ENCODE data around the gene TBL1X.
A peak's percentile ranks its signal among the peaks of the same experiment; 100 is the strongest.
"Not testable (repeated sequence)": the region's sequence is repeated elsewhere in the genome, so short reads cannot be mapped to it uniquely, and the experiment has no call there.

The TBL1X gene

GRCh38 chrX:9458516-9459078 lies 6.3 kb upstream of the TBL1X start:
- no peak for DNase-seq

- no peak for DNase-seq
Observed at GRCh38 chrX:9459186-9459748, 5.6 kb upstream of the TBL1X start.

- DNase-seq: no peak
Observed at GRCh38 chrX:9461087-9461486, 3.8 kb upstream of the TBL1X start.

GRCh38 chrX:9462456-9462855 lies 2.4 kb upstream of the TBL1X start:
- no peak for DNase-seq

GRCh38 chrX:9465380-9466123 lies 694 bp downstream of the TBL1X start:
- DNase-seq: peak in 12 of 56 donors; percentile 0 to 47 (median 12)

GRCh38 chrX:9466124-9466495 lies 1.3 kb downstream of the TBL1X start:
- DNase-seq: peak in 26 of 56 donors; percentile 0 to 54 (median 6)

- DNase-seq: no peak
Observed at GRCh38 chrX:9466736-9467135, 1.9 kb downstream of the TBL1X start.

GRCh38 chrX:9467146-9467545 lies 2.3 kb downstream of the TBL1X start:
- no peak for DNase-seq

GRCh38 chrX:9467751-9468150 lies 2.9 kb downstream of the TBL1X start:
- DNase-seq: no peak

GRCh38 chrX:9471571-9471985 lies 6.7 kb downstream of the TBL1X start:
- no peak for DNase-seq

GRCh38 chrX:9473708-9474107 lies 8.8 kb downstream of the TBL1X start:
- DNase-seq: no peak

- not testable (repeated sequence) for DNase-seq
Observed at GRCh38 chrX:9475417-9475816, 10.6 kb downstream of the TBL1X start.

- no peak for DNase-seq
Observed at GRCh38 chrX:9475984-9476383, 11.1 kb downstream of the TBL1X start.

GRCh38 chrX:9476810-9477575 lies 12.1 kb downstream of the TBL1X start:
- no peak for DNase-seq

GRCh38 chrX:9482408-9482807 lies 17.6 kb downstream of the TBL1X start:
- no peak for DNase-seq

GRCh38 chrX:9482837-9483236 lies 18.0 kb downstream of the TBL1X start:
- no peak for DNase-seq

- no peak for DNase-seq
Observed at GRCh38 chrX:9483376-9483775, 18.5 kb downstream of the TBL1X start.

- no peak for DNase-seq
Observed at GRCh38 chrX:9486786-9487387, 22.0 kb downstream of the TBL1X start.

GRCh38 chrX:9488586-9488985 lies 23.7 kb downstream of the TBL1X start:
- no peak for DNase-seq

GRCh38 chrX:9489234-9489633 lies 24.4 kb downstream of the TBL1X start:
- no peak for DNase-seq

- DNase-seq: no peak
Observed at GRCh38 chrX:9492901-9493300, 28.0 kb downstream of the TBL1X start.

- no peak for DNase-seq
Observed at GRCh38 chrX:9493936-9494335, 29.1 kb downstream of the TBL1X start.
